ELF-1 (cell line): ENCODE results near the gene LMOD3.

Experiments
- DNase-seq: peaks from one replicate; pipeline ENCODE4 v3.0.0-alpha.2; 2016; ENCODE audit warnings: low read depth, low spot score

The LMOD3 gene

GRCh38 chr3:69121950-69122349, 445 bp downstream of the LMOD3 start:
- DNase-seq = no peak

GRCh38 chr3:69121513-69121912, 882 bp downstream of the LMOD3 start:
- no peak for DNase-seq

GRCh38 chr3:69120879-69121464, 1.4 kb downstream of the LMOD3 start:
- DNase-seq = peak; percentile 77

- no peak for DNase-seq
These were observed 2.7 kb downstream of the LMOD3 start for GRCh38 chr3:69119681-69120080.

- no peak for DNase-seq
These were observed 3.3 kb downstream of the LMOD3 start for GRCh38 chr3:69119138-69119537.

GRCh38 chr3:69118555-69118954, 3.8 kb downstream of the LMOD3 start:
- DNase-seq = no peak

GRCh38 chr3:69116897-69117296, 5.5 kb downstream of the LMOD3 start:
- peak; percentile 55 for DNase-seq

- DNase-seq = no peak
These were observed 6.2 kb downstream of the LMOD3 start for GRCh38 chr3:69116162-69116561.

- DNase-seq = no peak
These were observed 6.7 kb downstream of the LMOD3 start for GRCh38 chr3:69115731-69116130.

GRCh38 chr3:69113536-69113935, 8.9 kb downstream of the LMOD3 start:
- no peak for DNase-seq

- peak; percentile 68 for DNase-seq
These were observed 11.4 kb downstream of the LMOD3 start for GRCh38 chr3:69110941-69111546.

GRCh38 chr3:69108811-69109210, 13.6 kb downstream of the LMOD3 start:
- no peak for DNase-seq

GRCh38 chr3:69107841-69108240, 14.6 kb downstream of the LMOD3 start:
- no peak for DNase-seq

- DNase-seq = no peak
These were observed 17.1 kb downstream of the LMOD3 start for GRCh38 chr3:69105320-69105719.

GRCh38 chr3:69104586-69104985, 17.8 kb downstream of the LMOD3 start:
- no peak for DNase-seq

GRCh38 chr3:69103123-69103522, 19.3 kb downstream of the LMOD3 start:
- no peak for DNase-seq

GRCh38 chr3:69102384-69102783, 20.0 kb downstream of the LMOD3 start:
- DNase-seq = no peak

GRCh38 chr3:69099576-69099975, 22.8 kb downstream of the LMOD3 start:
- DNase-seq = no peak

- no peak for DNase-seq
These were observed 24.8 kb downstream of the LMOD3 start for GRCh38 chr3:69097407-69098086.

GRCh38 chr3:69096299-69096698, 26.1 kb downstream of the LMOD3 start:
- no peak for DNase-seq

- DNase-seq = no peak
These were observed 26.8 kb downstream of the LMOD3 start for GRCh38 chr3:69095636-69096035.

GRCh38 chr3:69094467-69095205, 27.8 kb downstream of the LMOD3 start:
- no peak for DNase-seq
